ENCODE data around the gene EFNA5. TPM values are rescaled to one million over a fixed set of nuclear protein-coding genes. Genes with fewer than 3 reads are reported as not detected.
A peak's percentile ranks its signal among the peaks of the same experiment; 100 is the strongest.

EFNA5 gene
- total RNA-seq, 1 donor from 2014 or later, result 38.9 TPM

GRCh38 chr5:107365320-107366109 is 305.2 kb downstream of the EFNA5 start:
- no peaks in the 10 kb centered on the region for H3K36me3 Mint-ChIP-seq (ENCODE audit: low read depth)
- peak; percentile 32 for TF ChIP-seq CTCF (IDR thresholded peaks at IDR 0.05)
- H3K27me3 Mint-ChIP-seq (ENCODE audit: low read depth), result no peaks in the 10 kb centered on the region
- peak overlapping the region; percentile 95 for H3K27ac Mint-ChIP-seq (ENCODE audit: unreplicated experiment)
- DNase-seq (ENCODE audit: low spot score), result no peak
- peak overlapping the region; percentile 38 for H3K4me3 Mint-ChIP-seq (ENCODE audit: unreplicated experiment)
- H3K9me3 Mint-ChIP-seq (ENCODE audit: low read depth), result no peaks in the 10 kb centered on the region
- H3K4me1 Mint-ChIP-seq (ENCODE audit: low read depth), result peaks cover 18% of the 10 kb centered on the region

- Mint-ChIP-seq H3K9me3 (ENCODE audit: low read depth) (no peaks in the 10 kb centered on the region), H3K36me3 (ENCODE audit: low read depth) (no peaks in the 10 kb centered on the region), H3K27me3 (ENCODE audit: low read depth) (no peaks in the 10 kb centered on the region), H3K27ac (ENCODE audit: unreplicated experiment) (no peak overlapping the region), H3K4me1 (ENCODE audit: low read depth) (peaks cover 22% of the 10 kb centered on the region), H3K4me3 (ENCODE audit: unreplicated experiment) (no peak overlapping the region)
- TF ChIP-seq CTCF (IDR thresholded peaks at IDR 0.05), result no peak
- DNase-seq (ENCODE audit: low spot score), result no peak
Observed at GRCh38 chr5:107364443-107365319, 306.1 kb downstream of the EFNA5 start.

- H3K9me3 Mint-ChIP-seq (ENCODE audit: low read depth), result no peaks in the 10 kb centered on the region
- no peaks in the 10 kb centered on the region for H3K36me3 Mint-ChIP-seq (ENCODE audit: low read depth)
- no peak for DNase-seq (ENCODE audit: low spot score)
- peaks cover 28% of the 10 kb centered on the region for H3K4me1 Mint-ChIP-seq (ENCODE audit: low read depth)
- H3K27me3 Mint-ChIP-seq (ENCODE audit: low read depth), result no peaks in the 10 kb centered on the region
- TF ChIP-seq CTCF (IDR thresholded peaks at IDR 0.05), result no peak
- no peak overlapping the region for H3K4me3 Mint-ChIP-seq (ENCODE audit: unreplicated experiment)
- no peak overlapping the region for H3K27ac Mint-ChIP-seq (ENCODE audit: unreplicated experiment)
Observed at GRCh38 chr5:107363768-107364167, 307.0 kb downstream of the EFNA5 start.

- no peak for DNase-seq (ENCODE audit: low spot score)
- no peak overlapping the region for H3K27ac Mint-ChIP-seq (ENCODE audit: unreplicated experiment)
- no peak overlapping the region for H3K4me3 Mint-ChIP-seq (ENCODE audit: unreplicated experiment)
- peaks cover 27% of the 10 kb centered on the region for H3K4me1 Mint-ChIP-seq (ENCODE audit: low read depth)
- no peaks in the 10 kb centered on the region for H3K27me3 Mint-ChIP-seq (ENCODE audit: low read depth)
- no peaks in the 10 kb centered on the region for H3K9me3 Mint-ChIP-seq (ENCODE audit: low read depth)
- H3K36me3 Mint-ChIP-seq (ENCODE audit: low read depth), result no peaks in the 10 kb centered on the region
- TF ChIP-seq CTCF (IDR thresholded peaks at IDR 0.05), result no peak
Observed at GRCh38 chr5:107361945-107362344, 308.8 kb downstream of the EFNA5 start.

GRCh38 chr5:107359916-107360234 is 310.9 kb downstream of the EFNA5 start:
- peak; percentile 53 for TF ChIP-seq CTCF (IDR thresholded peaks at IDR 0.05)
- Mint-ChIP-seq H3K4me1 (ENCODE audit: low read depth) (peaks cover 10% of the 10 kb centered on the region), H3K27ac (ENCODE audit: unreplicated experiment) (no peak overlapping the region), H3K27me3 (ENCODE audit: low read depth) (no peaks in the 10 kb centered on the region), H3K9me3 (ENCODE audit: low read depth) (no peaks in the 10 kb centered on the region), H3K36me3 (ENCODE audit: low read depth) (no peaks in the 10 kb centered on the region), H3K4me3 (ENCODE audit: unreplicated experiment) (no peak overlapping the region)
- no peak for DNase-seq (ENCODE audit: low spot score)
